ENCODE results near the gene CLMN.

DNA sequence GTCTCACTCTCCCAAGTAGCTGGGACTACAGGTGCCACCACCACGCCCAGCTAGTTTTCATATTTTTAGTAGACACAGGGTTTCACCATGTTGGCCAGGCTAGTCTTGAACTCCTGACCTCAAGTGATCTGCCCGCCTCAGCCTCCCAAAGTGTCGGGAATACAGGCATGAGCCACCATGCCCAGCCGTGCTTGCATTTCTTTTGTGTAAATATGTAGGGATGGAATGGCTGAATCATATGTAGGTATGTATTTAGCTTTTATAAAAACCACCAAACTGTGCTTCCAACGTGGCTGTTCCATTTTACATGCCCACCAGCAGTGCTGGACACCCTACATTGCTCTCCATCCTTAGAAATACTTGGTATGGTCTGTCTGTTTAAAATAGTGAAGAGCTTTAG lies 32.8 kb upstream of the CLMN start:
- no peak for TF ChIP-seq CTCF (IDR thresholded peaks at IDR 0.05)
- no peak for TF ChIP-seq POLR2A (IDR thresholded peaks at IDR 0.05)
